Pulmonary artery endothelial cell (primary cell): ENCODE measurements around the gene PHACTR3. TPM values are rescaled to one million over a fixed set of nuclear protein-coding genes. Genes with fewer than 3 reads are reported as not detected.

Source experiments
- DNase-seq: peaks from one replicate; pipeline ENCODE4 v3.0.0-alpha.2; 2011; ENCODE audit warnings: low read depth, low spot score
- total RNA-seq: library from RNA; depleted of rRNA; stranded (reverse); fragments of >200 nt; gene quantifications from 2 replicates; pipeline ENCODE4 v1.2.3, GENCODE V29; 2014

Gene PHACTR3
- total RNA-seq, 1 donor from 2014 or later: not detected

- no peak for DNase-seq
Measured at GRCh38 chr20:59668926-59669850, 64.8 kb downstream of the PHACTR3 start.

GRCh38 chr20:59670786-59671492, 66.6 kb downstream of the PHACTR3 start:
- no peak for DNase-seq

- no peak for DNase-seq
Measured at GRCh38 chr20:59671661-59672471, 67.5 kb downstream of the PHACTR3 start.

GRCh38 chr20:59672576-59672975, 68.2 kb downstream of the PHACTR3 start:
- DNase-seq: no peak

GRCh38 chr20:59673288-59673997, 69.1 kb downstream of the PHACTR3 start:
- no peak for DNase-seq

- no peak for DNase-seq
Measured at GRCh38 chr20:59673998-59674445, 69.7 kb downstream of the PHACTR3 start.

- DNase-seq: no peak
Measured at GRCh38 chr20:59676126-59676850, 71.9 kb downstream of the PHACTR3 start.

GRCh38 chr20:59676851-59677182, 72.5 kb downstream of the PHACTR3 start:
- DNase-seq: no peak

GRCh38 chr20:59677586-59677985, 73.2 kb downstream of the PHACTR3 start:
- no peak for DNase-seq

GRCh38 chr20:59678288-59678687, 73.9 kb downstream of the PHACTR3 start:
- no peak for DNase-seq

GRCh38 chr20:59678951-59679350, 74.6 kb downstream of the PHACTR3 start:
- DNase-seq: no peak

- no peak for DNase-seq
Measured at GRCh38 chr20:59680148-59680650, 75.9 kb downstream of the PHACTR3 start.

GRCh38 chr20:59680852-59681251, 76.5 kb downstream of the PHACTR3 start:
- no peak for DNase-seq

GRCh38 chr20:59682603-59683002, 78.3 kb downstream of the PHACTR3 start:
- no peak for DNase-seq

GRCh38 chr20:59683181-59683580, 78.8 kb downstream of the PHACTR3 start:
- no peak for DNase-seq

- DNase-seq: no peak
Measured at GRCh38 chr20:59684685-59685242, 80.4 kb downstream of the PHACTR3 start.

GRCh38 chr20:59686404-59687346, 82.3 kb downstream of the PHACTR3 start:
- DNase-seq: no peak

- DNase-seq: no peak
Measured at GRCh38 chr20:59688356-59688755, 84.0 kb downstream of the PHACTR3 start.

GRCh38 chr20:59688999-59689398, 84.7 kb downstream of the PHACTR3 start:
- DNase-seq: no peak
